Motor neuron (in vitro differentiated cells): Measurements from ENCODE around the gene APH1A. TPM values are rescaled to one million over a fixed set of nuclear protein-coding genes. Genes with fewer than 3 reads are reported as not detected.
A peak's percentile ranks its signal among the peaks of the same experiment; 100 is the strongest.
"Not testable (repeated sequence)": the region's sequence is repeated elsewhere in the genome, so short reads cannot be mapped to it uniquely, and the experiment has no call there.

ENCODE experiments used
- ATAC-seq, 8 experiments: fragments of 200-7000 bp; cut with Tn5 transposase; replicated peaks in 6 of 8; 2 replicates each; pipeline ENCODE4 v1.8.0; 2021; ENCODE audit warnings: mild to moderate bottlenecking in 8 of 8, moderate library complexity in 8 of 8
- H3K27ac ChIP-seq, 2 donors: fragments of 250-450 bp; sonication (Bioruptor Pico); 2 replicates each; pipeline ENCODE4 v1.9.0; 2021; ENCODE audit warnings: antibody characterized with exemption in 2 of 2, mild to moderate bottlenecking in 2 of 2, moderate library complexity in 1 of 2
- H3K4me1 ChIP-seq, 2 donors: fragments of 250-450 bp; sonication (Bioruptor Pico); replicated peaks in 1 of 2; 2 replicates each; pipeline ENCODE4 v1.6.1; 2021; ENCODE audit warnings: antibody characterized with exemption in 2 of 2, mild to moderate bottlenecking in 2 of 2, moderate library complexity in 1 of 2
- H3K4me3 ChIP-seq, 5 donors: fragments of 250-450 bp; sonication (Bioruptor Pico); 2 replicates each; pipeline ENCODE4 v1.9.0; 2021; ENCODE audit warnings: antibody characterized with exemption in 5 of 5, mild to moderate bottlenecking in 5 of 5, moderate library complexity in 4 of 5
- whole genome bisulfite sequencing, 10 experiments: fragments of 450-650 bp; shearing (Covaris generic); methylation state at CpG; one replicate each; pipeline ENCODE4 v1.0.0; 2022; 5-methylcytosine and 5-hydroxymethylcytosine counted together
- in situ Hi-C, 9 experiments: fragments of 400-800 bp; cut with MboI; loops; one replicate each; pipeline ENCODE4 v1.15.0; 2021; ENCODE audit warnings: low sequenced_read_pairs in 9 of 9, low pct_unique_long_range_greater_than_20kb in 2 of 9; ENCODE audit not compliant: unreplicated experiment in 9 of 9
- total RNA-seq, 8 experiments: library from RNA; unstranded; fragments of 300-600 nt; gene quantifications; 2 replicates each; pipeline versions ENCODE4 v1.2.3 to v1.2.4, GENCODE V29; 2022

Gene APH1A
- total RNA-seq = 100 to 1,000 TPM in 5 of 8 experiments, 10 to 100 TPM in 3; 70.5 to 134 (median 109) TPM

DNA sequence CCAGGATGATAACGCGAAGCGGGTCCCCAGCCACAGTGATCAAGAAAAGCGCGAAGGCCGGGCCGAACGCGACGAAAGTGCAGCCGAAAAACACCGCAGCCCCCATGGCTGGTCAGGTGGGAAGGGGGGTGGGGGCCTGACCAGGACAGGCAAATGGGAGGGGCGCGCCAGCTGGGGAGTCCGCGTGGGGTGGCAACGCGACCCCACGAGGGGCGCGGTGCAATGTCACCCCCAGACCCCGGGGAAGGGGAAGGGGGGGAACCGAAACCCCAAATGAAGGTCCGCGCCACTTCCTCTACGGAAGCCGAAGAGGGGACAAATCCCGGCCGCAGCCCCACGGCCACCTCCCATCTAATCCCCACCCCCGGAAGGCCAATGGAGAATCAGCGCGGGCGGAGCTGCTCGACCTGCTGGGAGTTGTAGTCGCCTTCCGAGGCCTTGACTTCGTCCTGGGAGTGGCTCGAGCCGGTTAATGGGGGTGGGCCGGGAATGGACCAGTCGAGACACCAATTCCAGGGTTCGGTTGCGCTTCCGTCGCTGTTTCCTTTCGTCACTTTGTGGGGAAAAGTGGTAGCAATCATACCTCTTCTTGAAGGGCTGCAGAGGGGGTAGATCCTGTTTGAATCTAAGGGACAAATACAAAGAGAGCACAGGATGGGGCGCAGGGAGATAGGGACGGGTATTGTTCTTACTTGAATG lies at the start of gene APH1A:
TSS of gene APH1A (minus strand) at position 312 of the 699 bp plus-strand sequence. CDS start at position 106, 206 bp downstream.
- in situ Hi-C loops = no loop called here
- ATAC-seq = peak; percentile 90 to 99 (median 97)
- Histone ChIP-seq H3K27ac (peak within 1 kb of the TSS; percentile 68 to 75), H3K4me3 (peak within 1 kb of the TSS; percentile 86 to 95 (median 94)), H3K4me1 (peaks cover 21 to 29% of the 10 kb centered on the region in 2 donors)
- WGBS, 10 experiments = 0 to 40% (median 12%) methylated on average over 1 to 16 of the region's 49 CpGs; no CpG with 5 or more reads in 1 of the 10 experiments

- H3K4me3 ChIP-seq, ATAC-seq, H3K4me1 ChIP-seq, H3K27ac ChIP-seq, in situ Hi-C loops: not testable (repeated sequence)
- 52 to 100% (median 91%) methylated on average over 1 to 4 of the region's 4 CpGs; no CpG with 5 or more reads in 2 of the 10 experiments for WGBS, 10 experiments
These were observed 45.9 kb upstream of the APH1A start for GRCh38 chr1:150314691-150315090.

DNA sequence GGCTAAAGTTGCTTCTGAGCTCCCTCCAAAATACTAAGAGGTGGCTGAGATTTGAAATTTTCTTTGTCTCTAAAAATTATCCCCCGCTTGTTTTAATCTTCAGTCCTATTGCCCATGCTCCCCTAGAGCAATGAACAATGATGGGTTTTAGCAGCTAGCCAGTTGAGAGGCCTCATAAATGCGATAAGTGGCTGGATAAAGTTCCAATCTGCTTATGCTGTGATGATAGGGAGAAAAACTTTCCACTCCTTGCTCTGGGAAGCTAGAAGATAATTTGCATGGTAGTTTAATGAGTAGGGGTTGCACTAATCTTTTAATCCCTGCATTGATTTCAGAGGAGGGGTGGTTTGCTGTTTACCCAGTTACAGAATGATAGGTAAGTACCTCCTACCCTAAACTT lies 42.9 kb upstream of the APH1A start:
- Histone ChIP-seq H3K27ac (no peak overlapping the region), H3K4me1 (no peaks in the 10 kb centered on the region), H3K4me3 (no peak overlapping the region)
- 60 to 100% (median 100%) methylated on average over 1 to 2 of the region's 2 CpGs; no CpG with 5 or more reads in 1 of the 10 experiments for WGBS, 10 experiments
- no peak for ATAC-seq
- in situ Hi-C loops = no loop called here

- Histone ChIP-seq H3K4me1 (no peaks in the 10 kb centered on the region), H3K27ac (no peak overlapping the region), H3K4me3 (no peak overlapping the region)
- no peak for ATAC-seq
- 40 to 100% (median 83%) methylated on average over 2 to 10 of the region's 10 CpGs; no CpG with 5 or more reads in 2 of the 10 experiments for WGBS, 10 experiments
- in situ Hi-C loops = no loop called here
These were observed 41.1 kb upstream of the APH1A start for GRCh38 chr1:150309758-150310508.

DNA sequence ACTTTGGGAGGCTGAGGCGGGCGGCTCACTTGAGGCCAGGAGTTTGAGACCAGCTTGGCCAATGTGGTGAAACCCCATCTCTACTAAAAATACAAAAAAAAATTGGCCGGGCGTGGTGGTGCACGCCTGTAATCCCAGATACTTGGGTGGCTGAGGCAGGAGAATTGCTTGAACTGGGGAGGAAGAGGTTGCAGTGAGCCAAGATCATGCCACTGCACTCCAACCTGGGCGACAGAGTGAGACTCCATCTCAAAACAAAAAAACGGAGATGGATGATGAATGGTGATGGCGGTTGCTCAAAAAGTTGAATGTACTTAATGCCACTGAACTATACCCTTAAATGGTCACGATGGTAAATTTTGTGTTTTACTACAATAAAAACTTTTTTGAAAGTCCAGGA lies 39.8 kb upstream of the APH1A start:
- H3K4me1 ChIP-seq, in situ Hi-C loops, ATAC-seq, H3K27ac ChIP-seq, H3K4me3 ChIP-seq: not testable (repeated sequence)
- WGBS, 10 experiments = 85 to 100% (median 99%) methylated on average over 1 to 9 of the region's 9 CpGs; no CpG with 5 or more reads in 2 of the 10 experiments

GRCh38 chr1:150302902-150303301 lies 34.1 kb upstream of the APH1A start:
- no peak for ATAC-seq
- Histone ChIP-seq H3K4me1 (no peaks in the 10 kb centered on the region), H3K4me3 (no peak overlapping the region), H3K27ac (no peak overlapping the region)
- WGBS, 10 experiments = 39 to 73% (median 56%) methylated on average over 2 of the region's 2 CpGs
- in situ Hi-C loops = no loop called here

- Histone ChIP-seq H3K4me3 (no peak overlapping the region), H3K4me1 (no peaks in the 10 kb centered on the region), H3K27ac (no peak overlapping the region)
- peak in 7 of 8 experiments; percentile 16 to 95 (median 46) for ATAC-seq
- 59 to 100% (median 61%) methylated on average over 2 to 6 of the region's 6 CpGs; no CpG with 5 or more reads in 3 of the 10 experiments for WGBS, 10 experiments
- in situ Hi-C loops = no loop called here
These were observed 33.5 kb upstream of the APH1A start for GRCh38 chr1:150302338-150302737.

GRCh38 chr1:150299716-150300115 lies 30.9 kb upstream of the APH1A start:
- peak in 1 of 8 experiments; percentile 28 for ATAC-seq
- 92 to 100% (median 100%) methylated on average over 1 to 3 of the region's 3 CpGs; no CpG with 5 or more reads in 3 of the 10 experiments for WGBS, 10 experiments
- in situ Hi-C loops = loop anchor here in 2 of 9 experiments (10.0 kb wide), 1 partner anchor 65 kb away; the partner anchor contains the start of gene ANP32E (in 2 of the 2)

DNA sequence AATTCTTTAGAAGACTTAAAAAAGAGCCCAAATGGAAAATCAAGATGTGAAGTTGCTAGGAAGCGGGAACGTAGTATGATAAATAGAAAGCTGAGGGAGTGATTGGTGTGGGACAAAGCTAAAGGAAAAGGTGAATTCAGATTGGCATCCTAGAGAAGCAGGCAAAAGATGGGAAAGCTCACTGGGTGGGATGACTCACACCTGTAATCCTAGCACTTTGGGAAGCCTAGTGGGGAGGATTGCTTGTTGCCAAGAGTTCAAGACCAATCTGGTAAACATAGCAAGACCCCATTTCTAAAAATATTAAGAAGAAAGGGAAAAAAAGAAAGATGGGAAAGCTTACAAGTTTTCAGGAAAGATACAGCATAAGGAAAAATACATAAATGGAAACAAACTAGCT lies 26.7 kb upstream of the APH1A start:
- 92 to 100% (median 100%) methylated on average over 1 to 2 of the region's 2 CpGs; no CpG with 5 or more reads in 2 of the 10 experiments for WGBS, 10 experiments
- Histone ChIP-seq H3K27ac (no peak overlapping the region), H3K4me3 (no peak overlapping the region), H3K4me1 (peaks cover 19 to 20% of the 10 kb centered on the region in 2 donors)
- in situ Hi-C loops = loop anchor here in 2 of 9 experiments (10.0 kb wide), 1 partner anchor 61 kb away; the partner anchor contains the start of gene ANP32E (in 2 of the 2)
- no peak for ATAC-seq

More at GRCh38 chr1:150299716-150300115, 30.9 kb upstream of the APH1A start:
- Histone ChIP-seq H3K4me1 (peaks cover 6 to 8% of the 10 kb centered on the region in 2 donors), H3K27ac (no peak overlapping the region), H3K4me3 (no peak overlapping the region)

DNA sequence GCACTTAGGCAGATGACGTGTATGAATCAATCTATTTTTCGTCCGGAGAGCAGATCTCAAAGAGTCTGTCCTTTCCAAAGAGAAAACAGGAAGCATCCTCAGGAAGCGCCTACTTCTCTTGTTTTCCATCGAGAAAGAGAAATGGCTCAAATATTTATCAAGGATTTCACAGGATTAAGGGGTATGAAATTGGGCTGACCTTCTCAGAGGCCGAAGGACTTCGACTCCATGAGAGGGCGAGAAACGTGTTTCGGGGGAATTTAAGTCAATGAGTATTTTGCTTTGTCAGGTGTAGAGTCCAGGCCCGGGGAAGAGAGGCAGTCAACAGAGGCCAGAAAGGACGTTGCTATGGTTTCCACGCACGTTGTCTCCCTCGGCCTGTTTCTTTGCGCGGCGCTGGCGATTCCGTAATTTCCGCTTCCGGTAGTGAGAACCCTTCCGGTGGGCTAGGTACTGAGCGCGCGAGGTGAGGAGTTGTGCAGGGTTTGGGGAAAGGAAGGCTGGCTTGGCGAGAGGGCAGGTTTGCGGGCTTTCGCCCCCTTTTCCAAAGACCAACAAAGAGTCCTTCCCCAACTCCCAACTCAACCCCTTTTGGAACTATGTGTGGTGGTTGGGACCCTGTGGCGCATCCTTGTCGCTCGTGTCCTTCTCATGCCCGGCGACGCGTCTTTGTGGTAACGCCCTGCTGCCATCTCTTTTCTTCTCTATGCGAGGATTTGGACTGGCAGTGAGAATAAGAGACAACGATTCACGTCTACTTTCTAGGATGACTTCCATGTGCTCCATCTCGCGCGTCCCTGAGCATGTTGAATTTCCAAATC lies 24.8 kb upstream of the APH1A start, which contains the start of gene MRPS21:
TSS of gene MRPS21 (plus strand) at position 429 of the 821 bp plus-strand sequence. CDS start 506 bp downstream, outside the sequence.
- Histone ChIP-seq H3K4me3 (peak within 1 kb of the TSS; percentile 59 to 100 (median 82)), H3K27ac (peak within 1 kb of the TSS; percentile 88 to 89), H3K4me1 (peaks cover 19 to 20% of the 10 kb centered on the region in 2 donors)
- ATAC-seq = peak; percentile 98 to 100 (median 100)
- 7 to 62% (median 17%) methylated on average over 4 to 42 of the region's 43 CpGs for WGBS, 10 experiments
- in situ Hi-C loops = loop anchor here in 2 of 9 experiments (10.0 kb wide), 1 partner anchor 59 kb away; the partner anchor contains the start of gene ANP32E (in 2 of the 2)

- in situ Hi-C loops = no loop called here
- Histone ChIP-seq H3K27ac (no peak overlapping the region), H3K4me3 (no peak overlapping the region), H3K4me1 (peaks cover 9% of the 10 kb centered on the region in 2 donors)
- ATAC-seq = no peak
- 67 to 100% (median 91%) methylated on average over 1 to 4 of the region's 4 CpGs; no CpG with 5 or more reads in 1 of the 10 experiments for WGBS, 10 experiments
These were observed 20.0 kb upstream of the APH1A start for GRCh38 chr1:150288822-150289221.

GRCh38 chr1:150288382-150288781 lies 19.6 kb upstream of the APH1A start:
- Histone ChIP-seq H3K4me1 (peaks cover 10 to 11% of the 10 kb centered on the region in 2 donors), H3K27ac (no peak overlapping the region), H3K4me3 (no peak overlapping the region)
- ATAC-seq = no peak
- WGBS, 10 experiments = 13 to 92% (median 83%) methylated on average over 1 of the region's 1 CpG; no CpG with 5 or more reads in 1 of the 10 experiments
- in situ Hi-C loops = no loop called here
